ENCODE data around the gene ZFAND6. TPM values are rescaled to one million over a fixed set of nuclear protein-coding genes. Genes with fewer than 3 reads are reported as not detected.
"Not testable (repeated sequence)": the region's sequence is repeated elsewhere in the genome, so short reads cannot be mapped to it uniquely, and the experiment has no call there.

The ZFAND6 gene
- total RNA-seq, 1 experiment from 2014 or later = 113 TPM

DNA sequence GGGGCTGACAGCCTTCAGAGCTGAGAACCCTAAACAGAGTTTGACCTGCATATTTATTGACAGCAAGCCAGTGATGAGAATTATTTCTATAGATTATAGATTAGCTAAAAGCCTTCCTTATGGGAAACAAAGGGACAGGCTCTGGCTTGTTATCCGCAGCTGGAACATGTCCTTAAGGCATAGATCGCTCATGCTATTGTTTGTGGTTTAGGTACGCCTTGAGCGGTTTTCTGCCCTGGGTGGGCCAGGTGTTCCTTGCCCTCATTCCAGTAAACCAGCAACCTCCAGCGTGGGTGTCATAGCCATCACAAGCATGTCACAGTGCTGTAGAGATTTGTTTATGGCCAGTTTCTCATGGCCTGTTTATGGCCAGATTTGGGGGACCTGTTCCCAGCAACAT lies 83.2 kb downstream of the ZFAND6 start:
- DNase-seq (ENCODE audit: low spot score) = no peak

DNA sequence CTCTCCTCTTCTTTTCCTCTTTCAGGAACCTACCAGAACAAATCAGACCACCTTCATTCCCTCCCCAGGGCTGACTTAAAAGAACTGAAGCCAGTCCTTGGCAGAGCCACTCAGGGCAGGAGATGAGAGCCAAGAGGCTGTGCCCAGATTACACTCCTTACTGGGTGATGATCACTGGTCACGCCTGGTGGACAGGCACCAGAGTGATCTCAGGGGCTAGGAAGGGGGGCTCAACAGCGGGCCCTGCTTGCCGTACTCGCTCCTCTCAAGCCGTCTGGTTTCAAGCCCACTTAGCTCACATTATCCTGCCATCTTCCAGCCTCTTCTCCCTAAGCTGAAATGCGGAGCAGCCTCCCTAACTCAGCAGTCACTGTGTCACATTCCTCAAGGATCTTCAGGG lies 91.7 kb downstream of the ZFAND6 start:
- DNase-seq (ENCODE audit: low spot score) = no peak

DNA sequence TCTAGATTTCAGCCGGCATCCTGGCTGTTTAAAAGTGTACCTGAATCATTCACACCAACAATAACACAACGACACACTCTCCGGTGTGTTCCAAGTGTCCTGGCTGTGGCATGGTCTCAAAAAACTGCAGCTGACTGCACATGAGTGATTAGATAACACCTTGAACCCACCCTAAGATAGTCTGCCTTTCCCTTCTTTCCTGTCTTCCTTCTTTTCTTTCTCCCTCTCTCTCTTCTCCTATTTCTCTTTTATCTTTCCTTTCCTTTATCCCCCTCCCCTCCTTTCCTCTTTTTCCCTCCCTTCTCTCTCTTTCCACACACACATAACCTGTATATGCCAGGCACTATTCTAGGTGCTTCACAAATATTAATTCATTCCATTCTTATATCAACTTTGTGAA lies 92.1 kb downstream of the ZFAND6 start:
- DNase-seq (ENCODE audit: low spot score) = no peak

DNA sequence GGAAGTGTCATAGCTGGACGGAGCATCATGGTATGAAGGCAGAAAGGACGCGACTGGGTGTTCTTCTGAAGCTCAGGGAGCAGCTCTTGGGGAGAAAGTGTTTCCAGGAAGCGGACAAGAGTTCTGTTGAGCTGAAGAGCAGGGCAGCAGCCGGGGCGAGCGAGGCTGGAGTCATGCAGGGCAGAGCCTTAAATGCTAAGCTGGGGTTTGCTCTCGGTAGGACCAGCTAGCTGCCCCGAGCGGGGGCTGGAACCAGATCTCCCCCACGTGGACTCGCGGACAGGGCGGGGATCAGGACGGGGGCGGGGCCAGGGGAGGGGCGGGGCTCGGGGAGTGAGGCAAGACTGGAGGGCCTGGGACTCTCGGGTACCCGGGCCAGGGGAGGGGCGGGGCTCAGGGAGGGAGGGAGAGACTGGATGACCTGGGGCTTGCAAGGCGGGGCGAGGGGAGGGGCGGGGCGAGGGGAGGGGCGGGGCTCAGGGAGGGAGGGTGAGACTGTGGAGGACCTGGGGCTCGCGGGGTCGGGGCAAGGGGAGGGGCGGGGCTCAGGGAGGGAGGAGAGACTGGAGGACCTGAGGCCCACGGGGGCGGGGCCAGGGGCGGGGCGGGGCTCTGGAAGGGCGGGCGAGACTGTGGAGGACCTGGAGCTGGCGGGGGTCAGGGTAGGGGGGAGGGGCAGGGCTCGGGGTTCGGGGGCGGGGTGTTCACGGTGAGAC lies 92.9 kb downstream of the ZFAND6 start:
- DNase-seq (ENCODE audit: low spot score) = peak; percentile 92

DNA sequence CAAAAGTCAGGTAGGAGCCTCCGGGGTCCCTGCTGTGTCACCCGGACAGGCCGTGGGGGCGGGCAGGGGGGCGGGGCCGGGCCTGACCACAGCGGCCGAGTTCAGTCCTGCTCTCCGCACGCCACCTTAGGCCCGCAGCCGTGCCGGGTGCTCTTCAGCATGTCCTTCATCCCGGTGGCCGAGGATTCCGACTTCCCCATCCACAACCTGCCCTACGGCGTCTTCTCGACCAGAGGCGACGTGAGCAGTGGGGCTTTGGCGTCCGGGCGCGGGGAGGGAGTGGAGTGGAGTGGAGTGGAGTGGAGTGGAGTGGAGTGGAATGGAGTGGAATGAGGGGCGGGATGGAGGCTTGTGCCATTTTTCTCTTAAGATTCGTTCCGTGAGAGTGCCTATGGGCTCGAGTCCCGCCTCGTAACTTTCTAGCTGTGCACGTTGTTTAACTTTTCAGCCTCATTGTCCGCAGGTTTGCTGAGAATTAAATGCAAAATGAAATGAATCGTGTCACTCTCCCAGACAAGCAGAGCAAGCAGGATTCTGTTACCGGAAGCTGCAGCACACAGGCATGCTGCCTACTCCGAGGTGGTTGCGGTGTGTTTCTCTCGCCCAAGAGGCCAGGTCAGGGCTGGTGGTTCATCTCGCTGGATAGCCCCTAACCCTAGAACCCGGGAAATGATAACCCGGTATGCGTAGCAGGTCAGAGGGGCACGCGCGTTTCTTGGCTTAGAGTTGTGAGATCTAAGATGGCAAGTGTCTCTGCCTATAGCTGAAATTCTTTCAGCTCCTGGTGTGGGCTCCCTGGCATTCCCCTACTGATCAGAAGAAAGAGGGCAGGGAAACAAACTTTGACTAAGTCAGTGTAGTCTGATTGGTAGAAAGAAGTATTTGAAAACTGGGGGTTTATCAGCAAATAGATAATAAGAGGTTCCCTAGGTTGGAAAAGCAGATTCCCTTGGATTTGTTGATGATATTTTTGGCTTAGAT lies 93.7 kb downstream of the ZFAND6 start, which contains the start of gene FAH:
Gene FAH, plus strand, starts transcription at position 104 of the 981 bp plus-strand sequence. Its CDS starts 56 bp downstream, at position 160.
- DNase-seq (ENCODE audit: low spot score) = peak; percentile 66

DNA sequence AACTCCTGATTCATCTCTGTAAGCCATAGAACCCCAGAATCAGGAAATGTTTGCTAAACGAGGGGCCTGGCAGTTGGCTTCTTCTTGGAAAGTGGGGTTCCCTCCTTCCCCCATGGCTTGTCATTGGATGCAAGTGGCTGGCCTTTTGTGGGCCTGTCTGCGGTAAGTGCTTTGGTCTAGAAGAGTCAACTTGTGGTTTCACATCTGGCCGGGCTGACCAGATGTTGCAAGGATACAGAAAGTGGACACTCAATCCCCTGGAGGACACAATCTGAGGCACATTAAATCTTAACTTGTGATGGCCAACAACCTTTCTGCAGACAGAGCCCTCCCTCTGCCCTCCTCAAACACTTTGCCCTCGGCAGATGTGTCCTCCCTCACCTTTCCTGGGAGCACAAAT lies 94.4 kb downstream of the ZFAND6 start:
- DNase-seq (ENCODE audit: low spot score) = no peak

DNA sequence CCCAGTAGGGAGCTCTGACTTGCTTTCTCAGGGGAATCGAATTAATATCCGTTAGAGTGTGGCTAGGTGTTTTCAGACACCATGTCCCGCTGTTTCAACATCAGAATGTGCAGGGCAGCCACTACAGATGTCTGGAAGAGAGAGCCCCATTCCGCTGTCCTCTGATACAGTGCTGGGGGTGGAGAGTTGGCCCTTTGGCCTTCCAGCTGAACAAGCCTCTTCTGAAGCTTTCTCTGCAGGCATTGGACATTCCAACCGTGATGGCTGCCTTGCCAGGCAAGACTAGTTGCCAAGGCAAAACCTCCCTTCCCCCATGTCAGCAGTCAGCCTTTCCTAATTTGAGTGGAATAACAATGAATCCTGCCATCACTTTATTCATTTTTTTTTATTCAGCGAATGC lies 94.9 kb downstream of the ZFAND6 start:
- no peak for DNase-seq (ENCODE audit: low spot score)

DNA sequence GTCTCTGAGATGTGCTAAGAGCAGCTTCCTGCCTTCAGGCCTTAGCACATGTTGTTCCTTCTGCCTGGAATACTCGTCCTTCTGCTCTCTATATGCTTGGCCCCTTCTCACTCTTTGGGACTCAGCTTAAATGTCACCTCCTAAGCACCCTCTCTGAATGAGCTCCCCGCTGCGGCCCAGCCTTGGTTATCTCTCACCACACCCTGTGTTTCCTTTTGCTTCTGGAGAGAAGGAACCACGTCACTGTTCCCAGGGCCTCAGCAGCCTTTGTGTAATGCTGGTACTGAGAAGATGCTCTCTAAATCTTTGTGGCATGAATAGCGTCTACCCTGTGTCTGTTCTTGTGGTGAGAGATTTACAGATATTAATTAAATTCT lies 95.5 kb downstream of the ZFAND6 start:
- no peak for DNase-seq (ENCODE audit: low spot score)

DNA sequence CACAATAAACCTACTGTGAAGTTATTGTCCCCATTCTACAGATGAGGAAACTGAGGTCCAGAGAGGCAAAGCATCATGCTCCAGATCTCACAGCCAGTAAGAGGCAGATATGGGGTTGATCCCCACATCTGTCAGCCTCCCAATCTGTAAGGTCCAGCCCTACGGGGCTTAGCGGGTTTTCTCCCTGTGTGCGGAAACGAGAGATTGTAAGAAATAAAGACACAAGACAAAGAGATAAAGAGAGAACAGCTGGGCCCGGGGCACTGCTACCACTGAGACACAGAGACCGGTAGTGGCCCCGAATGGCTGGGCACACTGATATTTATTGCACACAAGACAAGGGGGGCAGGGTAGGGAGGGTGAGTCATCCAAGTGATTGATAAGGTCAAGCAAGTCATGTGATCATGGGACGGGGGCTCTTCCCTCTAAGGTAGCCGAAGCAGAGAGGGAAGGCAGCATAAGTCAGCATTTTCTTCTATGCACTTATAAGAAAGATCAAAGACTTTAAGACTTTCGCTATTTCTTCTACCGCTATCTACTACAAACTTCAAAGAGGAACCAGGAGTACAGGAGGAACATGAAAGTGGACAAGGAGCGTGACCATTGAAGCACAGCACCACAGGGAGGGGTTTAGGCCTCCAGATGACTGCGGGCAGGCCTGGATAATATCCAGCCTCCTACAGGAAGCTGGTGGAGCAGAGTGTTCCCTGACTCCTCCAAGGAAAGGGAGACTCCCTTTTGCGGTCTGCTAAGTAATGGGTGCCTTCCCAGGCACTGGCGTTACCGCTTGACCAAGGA lies 96.1 kb downstream of the ZFAND6 start:
- DNase-seq (ENCODE audit: low spot score) = not testable (repeated sequence)

DNA sequence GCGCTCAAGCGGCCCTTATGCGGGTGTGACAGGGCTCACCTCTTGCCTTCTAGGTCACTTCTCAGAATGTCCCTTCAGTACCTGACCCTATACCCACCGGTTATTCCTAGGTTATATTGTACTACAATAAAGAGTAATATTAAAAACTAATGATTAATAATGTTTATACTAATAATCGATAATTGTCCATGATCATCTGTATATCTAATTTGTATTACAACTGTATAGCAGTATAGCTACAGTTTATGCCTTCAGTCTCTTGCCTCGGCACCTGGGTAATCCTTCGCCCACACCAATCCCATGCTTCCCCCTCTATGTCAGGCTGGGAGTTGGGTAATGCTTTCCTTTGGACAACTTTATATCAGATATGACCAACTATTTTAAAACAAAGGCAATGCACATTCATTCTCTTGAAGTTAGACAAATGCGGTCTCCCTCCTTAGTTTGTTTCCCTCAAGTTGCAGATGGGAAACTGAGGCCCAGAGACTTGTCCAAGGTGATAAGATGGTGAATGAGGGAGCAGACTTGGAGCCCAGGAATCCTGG lies 96.8 kb downstream of the ZFAND6 start:
- DNase-seq (ENCODE audit: low spot score) = no peak

DNA sequence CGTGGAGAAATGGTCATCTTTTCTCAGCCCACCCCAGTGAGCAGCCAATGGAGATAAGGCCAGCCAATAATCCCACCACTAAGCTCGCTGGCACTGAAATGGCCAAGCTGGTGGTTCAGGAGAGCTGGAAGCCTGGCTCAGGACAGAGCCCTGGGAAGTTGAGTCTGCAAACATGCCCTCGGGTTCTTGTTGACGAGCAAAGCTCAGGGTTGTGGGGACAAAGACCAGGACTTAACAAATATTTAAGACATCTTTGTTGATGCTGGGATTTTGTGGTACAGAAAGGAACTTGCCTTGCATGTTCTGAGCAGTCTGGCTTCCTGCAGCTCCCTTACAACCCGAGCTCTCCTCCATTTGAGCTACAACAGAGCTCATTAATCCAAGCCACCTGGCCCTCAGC lies 97.7 kb downstream of the ZFAND6 start:
- no peak for DNase-seq (ENCODE audit: low spot score)

DNA sequence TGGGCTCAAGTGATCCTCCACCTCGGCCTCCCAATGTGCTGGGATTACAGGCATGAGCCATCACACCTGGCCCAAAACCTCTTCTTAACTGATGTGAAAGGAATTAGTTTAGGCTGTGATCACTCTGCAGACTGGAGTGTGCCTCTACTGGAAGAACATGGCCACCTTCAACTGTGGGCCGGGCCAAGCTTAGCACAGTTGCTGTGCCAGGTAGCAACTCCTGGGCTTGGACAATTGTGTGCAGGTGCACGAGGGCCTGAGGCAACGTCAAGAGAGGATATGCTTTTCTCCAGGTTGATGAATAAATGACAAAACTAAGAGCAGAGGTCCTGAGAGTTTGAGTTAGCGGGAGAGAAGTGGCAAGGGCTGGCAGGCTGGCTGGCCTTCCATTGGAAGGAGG lies 99.8 kb downstream of the ZFAND6 start:
- DNase-seq (ENCODE audit: low spot score) = no peak

DNA sequence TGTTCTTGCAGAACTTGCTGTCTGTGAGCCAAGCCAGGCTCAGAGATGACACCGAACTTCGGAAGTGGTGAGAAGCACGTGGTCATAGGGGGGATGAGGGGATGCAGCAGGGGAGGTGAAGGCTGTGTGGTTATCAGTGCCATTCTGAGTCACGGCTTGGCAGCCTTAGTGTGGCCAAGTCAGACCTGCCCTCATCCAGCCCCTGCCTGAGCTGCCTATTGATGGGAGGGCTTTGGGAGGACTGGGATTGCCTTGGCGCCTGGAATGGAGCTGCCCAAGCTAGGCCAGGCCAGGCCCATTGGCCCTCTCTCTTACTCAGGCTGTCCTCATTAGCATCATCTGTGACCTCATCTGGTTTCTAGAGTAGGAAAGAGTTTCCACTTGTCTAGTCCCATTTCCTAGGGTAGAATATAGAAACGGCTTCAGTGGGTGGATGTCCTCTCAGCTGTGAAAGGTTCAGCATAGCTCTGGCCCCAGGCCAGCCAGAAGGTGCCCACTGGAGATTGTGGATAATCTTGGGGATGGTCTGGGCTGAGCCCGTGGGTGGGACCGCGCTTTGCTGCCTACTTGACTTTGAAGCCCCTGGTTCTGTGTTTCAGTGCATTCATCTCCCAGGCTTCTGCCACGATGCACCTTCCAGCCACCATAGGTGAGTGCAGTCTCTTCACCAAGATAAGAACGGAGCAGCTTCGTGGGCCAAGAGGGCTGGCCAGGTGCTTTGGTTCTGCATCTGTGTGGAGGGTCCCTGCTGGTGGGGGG lies 100.5 kb downstream of the ZFAND6 start:
- no peak for DNase-seq (ENCODE audit: low spot score)

DNA sequence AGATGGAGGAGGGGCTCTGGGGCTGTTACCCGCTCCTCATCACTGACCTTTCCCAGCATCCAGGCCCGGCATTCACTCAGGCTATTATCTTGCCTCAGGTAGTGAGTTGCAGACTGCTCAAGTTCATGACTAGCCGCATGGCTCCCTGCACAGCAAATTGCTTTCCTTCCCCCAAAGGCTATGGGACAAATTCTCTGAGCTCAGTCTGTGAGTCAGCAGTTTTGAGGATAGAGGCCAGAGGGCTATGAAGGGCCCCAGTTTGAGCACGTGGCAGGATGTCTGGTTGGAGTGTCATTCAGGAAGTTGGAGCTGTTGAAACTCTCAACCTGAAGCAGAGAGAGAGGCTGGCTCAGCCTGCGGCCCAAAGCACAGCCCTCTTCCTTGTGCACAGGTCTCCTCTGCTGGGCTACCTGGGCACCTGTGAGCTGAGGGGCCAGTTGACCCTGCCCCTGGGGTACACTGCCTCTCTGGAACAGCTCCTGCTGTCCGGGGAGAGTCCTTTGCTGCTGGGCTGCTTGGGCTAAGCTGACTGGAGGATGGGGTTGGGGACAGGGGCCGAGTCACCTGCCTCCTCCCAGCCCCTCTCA lies 101.2 kb downstream of the ZFAND6 start:
- no peak for DNase-seq (ENCODE audit: low spot score)

DNA sequence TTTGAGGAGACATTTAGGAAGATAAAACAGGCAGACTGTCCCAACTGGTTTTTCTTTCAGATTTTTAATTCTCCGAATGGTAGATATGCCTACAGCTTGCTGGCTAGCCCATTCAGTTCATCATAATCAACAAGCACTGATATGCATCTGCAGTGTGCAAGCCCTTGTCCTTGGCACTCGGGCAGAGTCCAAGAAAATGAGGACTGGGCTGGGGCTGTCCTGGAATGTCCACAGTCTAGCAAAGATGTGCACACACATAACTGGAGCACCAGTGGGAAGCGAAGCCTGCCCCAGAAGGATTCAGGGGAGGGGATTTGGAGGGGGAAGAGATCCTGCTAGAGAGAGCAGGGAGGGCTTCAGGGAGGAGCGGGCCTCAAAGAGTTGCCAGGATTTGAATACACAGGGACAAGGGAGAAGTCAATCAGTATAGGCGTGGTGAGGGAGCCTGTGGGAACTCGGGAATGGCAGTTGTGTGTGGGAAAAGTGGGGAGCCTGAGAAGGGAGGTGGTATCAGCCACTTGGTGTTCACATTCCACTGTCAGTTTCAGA lies 102.1 kb downstream of the ZFAND6 start:
- no peak for DNase-seq (ENCODE audit: low spot score)

DNA sequence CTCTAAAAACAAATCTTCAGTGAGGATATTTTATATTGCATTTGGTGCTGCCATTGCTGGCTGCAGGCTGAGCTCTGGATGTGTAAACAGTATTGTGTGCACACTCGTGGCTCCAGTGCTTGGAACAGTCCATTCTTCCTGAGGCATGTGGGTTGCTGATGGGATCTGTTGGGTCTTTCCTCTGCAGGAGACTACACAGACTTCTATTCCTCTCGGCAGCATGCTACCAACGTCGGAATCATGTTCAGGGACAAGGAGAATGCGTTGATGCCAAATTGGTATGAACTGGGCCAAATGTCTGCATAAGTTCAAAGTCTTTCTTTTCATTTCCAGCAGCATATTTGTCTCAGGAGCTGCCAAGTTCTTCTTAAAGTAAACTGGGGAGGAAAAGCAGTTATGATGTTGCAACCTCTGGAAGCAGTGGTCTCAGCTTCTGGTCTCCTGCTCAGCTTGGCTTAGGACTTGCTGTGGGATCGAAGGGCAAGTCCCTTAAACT lies 102.6 kb downstream of the ZFAND6 start:
- DNase-seq (ENCODE audit: low spot score) = no peak

DNA sequence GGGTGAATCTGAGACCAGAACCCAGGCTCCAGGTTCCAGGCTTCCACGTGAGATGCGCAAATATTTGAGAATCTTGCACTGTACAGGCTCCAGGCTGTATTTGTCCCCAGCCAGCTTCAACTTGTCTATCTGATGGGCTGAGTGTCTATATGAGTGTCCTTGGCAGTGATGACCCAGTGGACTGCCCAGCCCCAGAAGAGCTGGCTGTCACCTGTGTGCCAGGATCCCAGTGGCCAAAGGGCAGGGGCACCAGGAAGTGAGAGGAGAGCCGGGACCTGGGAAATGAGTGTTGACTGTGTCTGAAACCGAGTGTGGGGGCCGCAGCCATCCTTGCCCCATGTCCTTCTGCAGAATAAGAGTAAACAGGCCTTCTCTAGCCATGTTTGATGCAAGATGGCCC lies 103.7 kb downstream of the ZFAND6 start:
- DNase-seq (ENCODE audit: low spot score) = no peak

DNA sequence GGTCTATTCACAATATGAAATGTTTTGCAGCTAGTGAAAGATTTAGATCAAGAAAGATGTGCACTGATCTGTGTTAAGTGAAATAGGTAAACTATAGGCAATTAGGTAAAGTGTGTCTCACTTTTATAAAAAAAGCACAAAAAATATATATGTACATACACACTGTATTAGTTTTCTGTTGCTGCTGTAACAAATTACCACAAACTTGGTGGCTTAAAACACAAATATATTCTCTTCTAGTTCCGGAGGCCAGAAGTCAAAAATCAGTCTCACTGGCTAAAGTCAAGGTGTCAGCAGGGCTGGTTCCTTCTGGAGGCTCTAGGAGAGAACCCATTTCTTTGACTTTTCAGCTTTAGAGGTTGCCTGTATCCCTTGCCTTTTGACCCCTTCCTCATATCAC lies 104.4 kb downstream of the ZFAND6 start:
- no peak for DNase-seq (ENCODE audit: low spot score)

DNA sequence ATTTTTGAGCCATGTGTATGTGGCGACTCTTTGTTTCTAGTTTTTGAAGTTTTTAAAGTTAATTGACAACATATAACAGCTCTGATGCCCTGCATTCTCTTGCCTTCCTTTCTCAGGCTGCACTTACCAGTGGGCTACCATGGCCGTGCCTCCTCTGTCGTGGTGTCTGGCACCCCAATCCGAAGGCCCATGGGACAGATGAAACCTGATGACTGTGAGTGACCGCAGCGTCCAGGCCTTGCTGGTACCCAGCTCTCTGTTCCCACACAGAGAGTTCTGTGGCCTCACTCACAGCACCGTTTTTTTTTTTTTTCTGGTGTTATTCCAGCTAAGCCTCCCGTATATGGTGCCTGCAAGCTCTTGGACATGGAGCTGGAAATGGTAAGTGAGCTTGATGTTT lies 108.5 kb downstream of the ZFAND6 start:
- no peak for DNase-seq (ENCODE audit: low spot score)

DNA sequence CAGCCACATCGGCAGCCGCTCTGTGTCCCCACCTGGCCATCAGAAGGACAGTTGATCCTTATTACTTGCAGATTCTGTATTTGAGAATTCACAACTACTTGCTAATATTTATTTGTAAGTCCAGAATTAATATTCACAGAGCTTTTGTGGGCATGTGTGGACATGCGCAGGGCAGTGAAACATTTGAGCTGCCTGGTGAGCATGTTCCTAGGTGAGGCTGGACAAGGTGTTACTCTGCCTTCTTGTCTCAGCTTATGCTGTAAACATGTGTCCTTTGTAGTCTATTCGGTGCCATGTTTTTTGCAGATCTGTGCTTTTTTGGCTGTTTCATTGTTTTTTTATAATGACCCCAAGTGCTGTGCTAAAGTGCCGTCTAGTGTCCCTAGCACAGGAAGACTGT lies 108.9 kb downstream of the ZFAND6 start:
- DNase-seq (ENCODE audit: low spot score) = no peak
